GM12878 (cell line): ENCODE measurements around the gene ITIH2.

Source experiments
- CHD2 ChIP-seq: IDR thresholded peaks from 2 replicates; pipeline ENCODE4 v1.6.1; 2011; ENCODE audit warnings: low read depth, low read length, improper control_type of control experiment, borderline replicate concordance
- DPF2 ChIP-seq: fragments of 450-650 bp; IDR thresholded peaks from 2 replicates; pipeline ENCODE4 v1.6.1; 2017; ENCODE audit warnings: mild to moderate bottlenecking
- EZH2 ChIP-seq: IDR thresholded peaks from 2 replicates; pipeline ENCODE4 v1.6.1; 2012; ENCODE audit warnings: low read depth, mild to moderate bottlenecking, control low read depth, inconsistent platforms, low read length, borderline replicate concordance; ENCODE audit not compliant: control insufficient read depth
- POLR2A ChIP-seq: IDR thresholded peaks from 2 replicates; pipeline ENCODE4 v1.6.1; 2011; ENCODE audit warnings: low read depth, mild to moderate bottlenecking, low read length
- RAD21 ChIP-seq: IDR thresholded peaks from 2 replicates; pipeline ENCODE4 v1.6.1; 2011; ENCODE audit warnings: mild to moderate bottlenecking, low read depth, low read length, moderate library complexity; ENCODE audit not compliant: insufficient read depth
- SIN3A ChIP-seq: IDR thresholded peaks from 2 replicates; pipeline ENCODE4 v1.6.1; 2012; ENCODE audit warnings: low read depth, low read length, improper control_type of control experiment
- YY1 ChIP-seq: IDR thresholded peaks from 2 replicates; pipeline ENCODE4 v1.6.1; 2011; ENCODE audit warnings: low read depth, mild to moderate bottlenecking, low read length
- ZNF24 ChIP-seq: fragments of 450-650 bp; IDR thresholded peaks from 2 replicates; pipeline ENCODE4 v1.6.1; 2017; ENCODE audit warnings: antibody characterized with exemption, mild to moderate bottlenecking
- TF ChIP-seq, protein P1 (sequence below), 3 experiments: IDR thresholded peaks in 2 of 3; conservative IDR thresholded peaks in 1 of 3; 2 replicates each; pipeline ENCODE4 v1.5.1; 2011; ENCODE audit warnings: low read depth in 3 of 3, low read length in 3 of 3, mild to moderate bottlenecking in 3 of 3, control low read depth in 2 of 3, moderate library complexity in 2 of 3, inconsistent platforms in 1 of 3, mixed read lengths in 1 of 3; ENCODE audit not compliant: control insufficient read depth in 2 of 3, insufficient read depth in 1 of 3; ENCODE audit errors: extremely low read depth in 1 of 3
- TF ChIP-seq, protein P2 (sequence below): IDR thresholded peaks from 2 replicates; pipeline ENCODE4 v1.6.1; 2011; ENCODE audit warnings: borderline replicate concordance, low read depth, mild to moderate bottlenecking, moderate library complexity, mixed read lengths, low read length; ENCODE audit not compliant: insufficient read depth; ENCODE audit errors: extremely low read length
- TF ChIP-seq, protein P3 (sequence below): IDR thresholded peaks from 2 replicates; pipeline ENCODE4 v1.6.1; 2011; ENCODE audit warnings: low read depth, low read length, improper control_type of control experiment, borderline replicate concordance

DNA sequence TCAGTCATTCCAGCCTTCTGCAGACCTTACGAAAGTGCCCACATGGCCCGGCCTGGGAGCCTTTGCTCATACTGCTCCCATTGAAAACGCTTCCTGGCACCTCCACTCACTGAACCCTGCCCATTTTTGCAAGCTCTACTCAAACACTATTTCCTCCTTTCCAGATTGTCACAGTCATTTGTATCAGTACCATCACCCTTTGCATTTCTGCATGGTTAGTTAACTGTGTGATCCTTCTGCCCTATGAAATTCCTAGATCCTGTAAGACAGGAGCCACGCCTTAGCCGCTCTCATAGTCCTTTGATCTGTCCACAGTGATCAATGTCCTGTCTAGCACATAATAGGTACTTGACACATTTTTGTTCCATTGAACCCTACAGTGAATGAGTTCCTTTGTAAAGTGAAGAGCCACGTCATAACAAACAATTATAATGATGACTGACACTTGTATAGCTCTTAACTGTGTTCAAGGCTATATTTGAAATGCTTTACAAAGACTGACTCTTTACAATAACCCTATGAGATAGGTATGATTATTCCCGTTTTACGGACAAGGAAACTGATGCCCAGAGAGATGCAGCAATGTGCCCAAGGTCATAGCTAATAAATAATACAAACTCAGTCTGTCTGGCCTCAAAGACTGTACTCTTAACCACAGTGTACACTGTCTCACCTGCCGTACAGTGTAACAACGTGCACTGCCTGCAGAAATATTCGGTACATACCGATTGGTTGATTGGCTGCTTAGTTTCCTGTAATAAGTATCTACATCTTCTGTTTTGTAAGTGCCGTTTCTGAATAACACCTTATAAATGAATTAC is 16.6 kb upstream of the ITIH2 start:
- TF ChIP-seq POLR2A (no peak), DPF2 (no peak), SIN3A (no peak), YY1 (no peak), EZH2 (no peak), RAD21 (no peak), CHD2 (no peak), ZNF24 (no peak)
- TF ChIP-seq, protein P1, sequence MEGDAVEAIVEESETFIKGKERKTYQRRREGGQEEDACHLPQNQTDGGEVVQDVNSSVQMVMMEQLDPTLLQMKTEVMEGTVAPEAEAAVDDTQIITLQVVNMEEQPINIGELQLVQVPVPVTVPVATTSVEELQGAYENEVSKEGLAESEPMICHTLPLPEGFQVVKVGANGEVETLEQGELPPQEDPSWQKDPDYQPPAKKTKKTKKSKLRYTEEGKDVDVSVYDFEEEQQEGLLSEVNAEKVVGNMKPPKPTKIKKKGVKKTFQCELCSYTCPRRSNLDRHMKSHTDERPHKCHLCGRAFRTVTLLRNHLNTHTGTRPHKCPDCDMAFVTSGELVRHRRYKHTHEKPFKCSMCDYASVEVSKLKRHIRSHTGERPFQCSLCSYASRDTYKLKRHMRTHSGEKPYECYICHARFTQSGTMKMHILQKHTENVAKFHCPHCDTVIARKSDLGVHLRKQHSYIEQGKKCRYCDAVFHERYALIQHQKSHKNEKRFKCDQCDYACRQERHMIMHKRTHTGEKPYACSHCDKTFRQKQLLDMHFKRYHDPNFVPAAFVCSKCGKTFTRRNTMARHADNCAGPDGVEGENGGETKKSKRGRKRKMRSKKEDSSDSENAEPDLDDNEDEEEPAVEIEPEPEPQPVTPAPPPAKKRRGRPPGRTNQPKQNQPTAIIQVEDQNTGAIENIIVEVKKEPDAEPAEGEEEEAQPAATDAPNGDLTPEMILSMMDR (IDR thresholded peaks at IDR 0.05 in 2 of 3, conservative IDR thresholded peaks at IDR 0.05 in 1 of 3; ENCODE audit: control insufficient read depth in 2 of 3, extremely low read depth in 1 of 3, insufficient read depth in 1 of 3, low read depth in 3 of 3, low read length in 3 of 3): no peak
- TF ChIP-seq, protein P2, sequence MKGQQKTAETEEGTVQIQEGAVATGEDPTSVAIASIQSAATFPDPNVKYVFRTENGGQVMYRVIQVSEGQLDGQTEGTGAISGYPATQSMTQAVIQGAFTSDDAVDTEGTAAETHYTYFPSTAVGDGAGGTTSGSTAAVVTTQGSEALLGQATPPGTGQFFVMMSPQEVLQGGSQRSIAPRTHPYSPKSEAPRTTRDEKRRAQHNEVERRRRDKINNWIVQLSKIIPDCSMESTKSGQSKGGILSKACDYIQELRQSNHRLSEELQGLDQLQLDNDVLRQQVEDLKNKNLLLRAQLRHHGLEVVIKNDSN: no peak
- TF ChIP-seq, protein P3, sequence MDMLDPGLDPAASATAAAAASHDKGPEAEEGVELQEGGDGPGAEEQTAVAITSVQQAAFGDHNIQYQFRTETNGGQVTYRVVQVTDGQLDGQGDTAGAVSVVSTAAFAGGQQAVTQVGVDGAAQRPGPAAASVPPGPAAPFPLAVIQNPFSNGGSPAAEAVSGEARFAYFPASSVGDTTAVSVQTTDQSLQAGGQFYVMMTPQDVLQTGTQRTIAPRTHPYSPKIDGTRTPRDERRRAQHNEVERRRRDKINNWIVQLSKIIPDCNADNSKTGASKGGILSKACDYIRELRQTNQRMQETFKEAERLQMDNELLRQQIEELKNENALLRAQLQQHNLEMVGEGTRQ: no peak
